22Rv1 (cell line): Measurements from ENCODE around the gene ATP2C1.

Experiments used
- ZFX ChIP-seq: fragments of 450-650 bp; IDR thresholded peaks from 2 replicates; pipeline ENCODE4 v1.6.1; 2017; ENCODE audit warnings: antibody characterized with exemption, borderline replicate concordance
- TF ChIP-seq, protein P1 (sequence below): fragments of 450-650 bp; IDR thresholded peaks from 2 replicates; pipeline ENCODE4 v1.5.1; 2017; ENCODE audit warnings: mild to moderate bottlenecking

DNA sequence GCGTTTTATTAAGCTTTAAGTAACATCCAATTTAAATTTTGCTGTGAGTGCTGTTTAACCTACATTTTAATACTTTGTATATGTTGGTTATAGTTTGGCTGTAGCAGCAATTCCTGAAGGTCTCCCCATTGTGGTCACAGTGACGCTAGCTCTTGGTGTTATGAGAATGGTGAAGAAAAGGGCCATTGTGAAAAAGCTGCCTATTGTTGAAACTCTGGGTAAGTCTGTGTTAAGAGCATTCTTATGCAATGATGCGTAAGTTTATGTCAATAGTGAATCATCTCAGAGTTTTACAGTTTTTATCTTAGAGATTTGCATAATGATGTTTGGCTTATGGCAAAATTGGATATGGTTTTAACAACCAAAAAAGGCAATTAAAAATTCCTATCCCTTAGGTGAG, 70.0 kb downstream of the ATP2C1 start:
- TF ChIP-seq, protein P1, sequence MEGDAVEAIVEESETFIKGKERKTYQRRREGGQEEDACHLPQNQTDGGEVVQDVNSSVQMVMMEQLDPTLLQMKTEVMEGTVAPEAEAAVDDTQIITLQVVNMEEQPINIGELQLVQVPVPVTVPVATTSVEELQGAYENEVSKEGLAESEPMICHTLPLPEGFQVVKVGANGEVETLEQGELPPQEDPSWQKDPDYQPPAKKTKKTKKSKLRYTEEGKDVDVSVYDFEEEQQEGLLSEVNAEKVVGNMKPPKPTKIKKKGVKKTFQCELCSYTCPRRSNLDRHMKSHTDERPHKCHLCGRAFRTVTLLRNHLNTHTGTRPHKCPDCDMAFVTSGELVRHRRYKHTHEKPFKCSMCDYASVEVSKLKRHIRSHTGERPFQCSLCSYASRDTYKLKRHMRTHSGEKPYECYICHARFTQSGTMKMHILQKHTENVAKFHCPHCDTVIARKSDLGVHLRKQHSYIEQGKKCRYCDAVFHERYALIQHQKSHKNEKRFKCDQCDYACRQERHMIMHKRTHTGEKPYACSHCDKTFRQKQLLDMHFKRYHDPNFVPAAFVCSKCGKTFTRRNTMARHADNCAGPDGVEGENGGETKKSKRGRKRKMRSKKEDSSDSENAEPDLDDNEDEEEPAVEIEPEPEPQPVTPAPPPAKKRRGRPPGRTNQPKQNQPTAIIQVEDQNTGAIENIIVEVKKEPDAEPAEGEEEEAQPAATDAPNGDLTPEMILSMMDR = no peak
- no peak for TF ChIP-seq ZFX
